Activated B cell treated with CpG ODN at 0.5 μM for 24 hours (primary cell): ENCODE measurements around the gene ASTN2. TPM values are rescaled to one million over a fixed set of nuclear protein-coding genes. Genes with fewer than 3 reads are reported as not detected.

ENCODE experiments used
- ATAC-seq: fragments of 200-7000 bp; cut with Tn5 transposase; one replicate; pipeline ENCODE4 v1.10.0; 2021; ENCODE audit warnings: low read depth, mild to moderate bottlenecking, moderate library complexity
- CTCF ChIA-PET: fragments of 350-600 bp; sonication (Branson Sonifier 250); formaldehyde crosslinking; loops from one replicate; lab custom pipeline; 2021; ENCODE audit warnings: antibody characterized with exemption; lab: Charles Lee
- POLR2A ChIA-PET: fragments of 350-600 bp; sonication (Branson Sonifier 250); formaldehyde crosslinking; loops from one replicate; lab custom pipeline; 2021; ENCODE audit warnings: antibody characterized with exemption; lab: Charles Lee
- DNase-seq: peaks from one replicate; pipeline ENCODE4 v3.0.0; 2022
- H3K27ac Mint-ChIP-seq: one replicate; pipeline ENCODE4 v1.8.0; 2020; ENCODE audit warnings: mixed read lengths
- H3K27me3 Mint-ChIP-seq: one replicate; pipeline ENCODE4 v1.8.0; 2021; ENCODE audit warnings: mixed read lengths
- H3K36me3 Mint-ChIP-seq: one replicate; pipeline ENCODE4 v1.8.0; 2021; ENCODE audit warnings: low read depth, mixed read lengths
- H3K4me1 Mint-ChIP-seq: one replicate; pipeline ENCODE4 v1.8.0; 2021; ENCODE audit warnings: mixed read lengths
- H3K4me3 Mint-ChIP-seq: one replicate; pipeline ENCODE4 v1.8.0; 2020; ENCODE audit warnings: mild to moderate bottlenecking, mixed read lengths
- H3K9me3 Mint-ChIP-seq: one replicate; pipeline ENCODE4 v1.8.0; 2020; ENCODE audit warnings: mixed read lengths
- CTCF ChIP-seq: fragments of 200-600 bp; IDR thresholded peaks from one replicate; pipeline ENCODE4 v1.8.0; 2022; ENCODE audit warnings: antibody characterized with exemption, mild to moderate bottlenecking
- intact Hi-C: fragments of 100-400 bp; cut with micrococcal nuclease; formaldehyde crosslinking; loops from one replicate; pipeline ENCODE4 v1.15.1; 2024
- total RNA-seq: library from RNA; stranded (reverse); gene quantifications from 2 replicates; pipeline ENCODE4 v1.2.3, GENCODE V29; 2022

The ASTN2 gene
- total RNA-seq, 1 donor from 2014 or later: 2.3 TPM

GRCh38 chr9:116623715-116624114 is 791.1 kb downstream of the ASTN2 start:
- Mint-ChIP-seq H3K4me1 (no peaks in the 10 kb centered on the region), H3K9me3 (no peaks in the 10 kb centered on the region), H3K36me3 (no peaks in the 10 kb centered on the region), H3K4me3 (no peak overlapping the region), H3K27ac (no peak overlapping the region), H3K27me3 (no peaks in the 10 kb centered on the region)
- TF ChIP-seq CTCF: no peak
- ATAC-seq (no peak), DNase-seq (no peak)
- intact Hi-C loops: no loop called here
- ChIA-PET CTCF (no interaction called here), POLR2A (no interaction called here)

- ATAC-seq: no peak
- H3K27ac Mint-ChIP-seq: no peak overlapping the region
Observed at GRCh38 chr9:116617389-116617788, 797.5 kb downstream of the ASTN2 start.

GRCh38 chr9:116616304-116616914 is 798.4 kb downstream of the ASTN2 start:
- Mint-ChIP-seq H3K27me3 (no peaks in the 10 kb centered on the region), H3K4me1 (no peaks in the 10 kb centered on the region), H3K36me3 (peaks cover 21% of the 10 kb centered on the region), H3K27ac (no peak overlapping the region), H3K4me3 (no peak overlapping the region), H3K9me3 (peaks cover 5% of the 10 kb centered on the region)
- ATAC-seq: no peak
- DNase-seq: no peak
- ChIA-PET CTCF (no interaction called here), POLR2A (no interaction called here)
- intact Hi-C loops: no loop called here
- no peak for TF ChIP-seq CTCF

More at GRCh38 chr9:116617389-116617788, 797.5 kb downstream of the ASTN2 start:
- Mint-ChIP-seq H3K4me3 (no peak overlapping the region), H3K27me3 (no peaks in the 10 kb centered on the region), H3K36me3 (peaks cover 21% of the 10 kb centered on the region), H3K9me3 (peaks cover 5% of the 10 kb centered on the region), H3K4me1 (no peaks in the 10 kb centered on the region)
- ChIA-PET POLR2A (no interaction called here), CTCF (no interaction called here)
- no peak for TF ChIP-seq CTCF
- no peak for DNase-seq
- intact Hi-C loops: no loop called here

- DNase-seq (no peak), ATAC-seq (no peak)
- Mint-ChIP-seq H3K9me3 (peaks cover 5% of the 10 kb centered on the region), H3K27me3 (no peaks in the 10 kb centered on the region), H3K27ac (no peak overlapping the region), H3K4me1 (no peaks in the 10 kb centered on the region), H3K36me3 (peaks cover 6% of the 10 kb centered on the region), H3K4me3 (no peak overlapping the region)
- intact Hi-C loops: no loop called here
- ChIA-PET POLR2A (no interaction called here), CTCF (no interaction called here)
- TF ChIP-seq CTCF: no peak
Observed at GRCh38 chr9:116608064-116608463, 806.8 kb downstream of the ASTN2 start.

- intact Hi-C loops: no loop called here
- Mint-ChIP-seq H3K27me3 (no peaks in the 10 kb centered on the region), H3K4me1 (no peaks in the 10 kb centered on the region), H3K36me3 (no peaks in the 10 kb centered on the region), H3K9me3 (peaks cover 2% of the 10 kb centered on the region), H3K4me3 (no peak overlapping the region), H3K27ac (no peak overlapping the region)
- CTCF ChIA-PET: no interaction called here
- DNase-seq (no peak), ATAC-seq (no peak)
- POLR2A ChIA-PET: no interaction called here
- no peak for TF ChIP-seq CTCF
Observed at GRCh38 chr9:116605904-116606341, 808.9 kb downstream of the ASTN2 start.
